Fibroblast of lung (primary cell): ENCODE measurements around the gene TBXAS1. TPM values are rescaled to one million over a fixed set of nuclear protein-coding genes. Genes with fewer than 3 reads are reported as not detected.

Source experiments
- DNase-seq, 2 donors: peaks; one replicate each; pipeline versions ENCODE4 v3.0.0 to v3.0.0-alpha.2; 2010; ENCODE audit warnings: low read depth in 2 of 2
- H2AFZ ChIP-seq: 2 replicates; pipeline ENCODE4 v1.5.1; 2012; ENCODE audit warnings: low read length, control low read depth, inconsistent platforms
- H3K27ac ChIP-seq: 2 replicates; pipeline ENCODE4 v1.5.1; 2011; ENCODE audit warnings: low read length, control low read depth; ENCODE audit not compliant: insufficient read depth
- H3K27me3 ChIP-seq: 2 replicates; pipeline ENCODE4 v1.5.1; 2011; ENCODE audit warnings: mild to moderate bottlenecking, low read length; ENCODE audit not compliant: control insufficient read depth, insufficient read depth
- H3K36me3 ChIP-seq: 2 replicates; pipeline ENCODE4 v1.5.1; 2011; ENCODE audit warnings: low read length; ENCODE audit not compliant: control insufficient read depth, insufficient read depth
- H3K4me1 ChIP-seq: 2 replicates; pipeline ENCODE4 v1.5.1; 2011; ENCODE audit warnings: low read length; ENCODE audit not compliant: control insufficient read depth, insufficient read depth; ENCODE audit errors: extremely low read depth
- H3K4me2 ChIP-seq: 2 replicates; pipeline ENCODE4 v1.5.1; 2011; ENCODE audit warnings: low read length, control low read depth; ENCODE audit not compliant: insufficient read depth; ENCODE audit errors: extremely low read depth
- H3K4me3 ChIP-seq, 4 experiments: fragments of 200-600 bp in 1 of 4; sonication (generic) in 1 of 4; replicated peaks in 1 of 4; 2 replicates each; pipeline ENCODE4 v1.5.1; 2011 to 2016; ENCODE audit warnings: low read length in 4 of 4, low read depth in 3 of 4, mild to moderate bottlenecking in 3 of 4, control low read depth in 2 of 4, inconsistent platforms in 1 of 4, mixed read lengths in 1 of 4; ENCODE audit not compliant: insufficient read depth in 1 of 4; ENCODE audit errors: control extremely low read depth in 1 of 4
- H3K79me2 ChIP-seq: 2 replicates; pipeline ENCODE4 v1.5.1; 2012; ENCODE audit warnings: mild to moderate bottlenecking, low read length, inconsistent platforms; ENCODE audit not compliant: control insufficient read depth, insufficient read depth
- H3K9ac ChIP-seq: 2 replicates; pipeline ENCODE4 v1.5.1; 2011; ENCODE audit warnings: mild to moderate bottlenecking, low read length, control low read depth; ENCODE audit not compliant: insufficient read depth
- H3K9me3 ChIP-seq: 2 replicates; pipeline ENCODE4 v1.5.1; 2012; ENCODE audit warnings: low read depth, low read length; ENCODE audit not compliant: control insufficient read depth, insufficient read depth
- H4K20me1 ChIP-seq: 2 replicates; pipeline ENCODE4 v1.5.1; 2011; ENCODE audit warnings: low read length; ENCODE audit not compliant: control insufficient read depth, insufficient read depth; ENCODE audit errors: extremely low read depth
- CTCF ChIP-seq, 2 donors: IDR thresholded peaks in 1 of 2; conservative IDR thresholded peaks in 1 of 2; 1 replicate in 1 of 2; 2 replicates in 1 of 2; pipeline ENCODE4 v1.5.1; 2011 to 2012; ENCODE audit warnings: low read length in 2 of 2, control low read depth in 1 of 2, inconsistent platforms in 1 of 2, low read depth in 1 of 2, mild to moderate bottlenecking in 1 of 2
- EZH2 ChIP-seq: IDR thresholded peaks from 2 replicates; pipeline ENCODE4 v1.5.1; 2012; ENCODE audit warnings: low read length, control low read depth, mild to moderate bottlenecking; ENCODE audit errors: missing control alignments
- polyA plus RNA-seq, 2 donors: library from polyadenylated mRNA; depleted of rRNA in 1 of 2; stranded (reverse) in 1 of 2; unstranded in 1 of 2; fragments of >200 nt; gene quantifications; 2 replicates each; pipeline ENCODE4 v1.2.1, GENCODE V29; 2011 to 2012; ENCODE audit warnings: missing spikeins in 1 of 2
- total RNA-seq: library from RNA; depleted of rRNA; stranded (reverse); fragments of >200 nt; gene quantifications from 2 replicates; pipeline ENCODE4 v1.2.1, GENCODE V29; 2014

Gene TBXAS1
- total and polyA plus RNA-seq, 2 donors (not counting 1 experiment from before 2014, with no cell fraction given): 1.5 to 2.1 TPM

DNA sequence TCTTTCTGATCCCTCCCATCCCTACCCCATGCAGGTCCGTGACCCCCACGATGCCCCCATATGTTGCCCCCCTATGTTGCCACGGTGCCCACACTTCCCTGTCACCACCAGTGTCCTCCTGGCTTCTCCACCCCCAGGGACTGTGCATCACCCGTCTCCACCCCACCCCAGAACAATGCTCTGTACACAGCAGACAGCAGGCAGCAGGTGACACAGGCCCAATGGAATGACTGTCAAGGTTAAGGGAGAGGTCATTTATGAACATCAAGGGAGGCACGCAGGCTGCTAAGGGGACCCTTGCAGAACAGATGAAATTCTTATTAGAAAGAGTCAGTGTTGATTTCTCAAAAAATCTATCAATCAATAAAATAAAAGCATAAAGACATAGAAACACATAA, 162.2 kb downstream of the TBXAS1 start:
- Histone ChIP-seq H4K20me1 (no peaks in the 10 kb centered on the region), H3K4me3 (no peak overlapping the region), H3K27me3 (no peaks in the 10 kb centered on the region), H2AFZ (no peak overlapping the region), H3K4me2 (no peak overlapping the region), H3K9me3 (no peaks in the 10 kb centered on the region), H3K9ac (no peak overlapping the region), H3K36me3 (no peaks in the 10 kb centered on the region), H3K4me1 (peaks cover 7% of the 10 kb centered on the region), H3K79me2 (no peaks in the 10 kb centered on the region), H3K27ac (no peak overlapping the region)
- DNase-seq: peak in 1 of 2 donors; percentile 11
- TF ChIP-seq EZH2 (no peak), CTCF (conservative IDR thresholded peaks at IDR 0.05 in 1 of 2, IDR thresholded peaks at IDR 0.05 in 1 of 2; ENCODE audit: low read depth in 1 of 2, low read length in 2 of 2) (no peak)

- no peak overlapping the region for H3K27ac ChIP-seq
- H4K20me1 ChIP-seq: no peaks in the 10 kb centered on the region
- H3K36me3 ChIP-seq: no peaks in the 10 kb centered on the region
- TF ChIP-seq EZH2: no peak
- no peak for TF ChIP-seq CTCF (conservative IDR thresholded peaks at IDR 0.05 in 1 of 2, IDR thresholded peaks at IDR 0.05 in 1 of 2; ENCODE audit: low read depth in 1 of 2, low read length in 2 of 2)
- H2AFZ ChIP-seq: no peak overlapping the region
- no peaks in the 10 kb centered on the region for H3K79me2 ChIP-seq
- peaks cover 7% of the 10 kb centered on the region for H3K4me1 ChIP-seq
- no peaks in the 10 kb centered on the region for H3K9me3 ChIP-seq
- no peak overlapping the region for H3K4me3 ChIP-seq
- H3K9ac ChIP-seq: no peak overlapping the region
- no peak overlapping the region for H3K4me2 ChIP-seq
- no peaks in the 10 kb centered on the region for H3K27me3 ChIP-seq
- no peak for DNase-seq
Measured at GRCh38 chr7:139991911-139992310, 162.8 kb downstream of the TBXAS1 start.

DNA sequence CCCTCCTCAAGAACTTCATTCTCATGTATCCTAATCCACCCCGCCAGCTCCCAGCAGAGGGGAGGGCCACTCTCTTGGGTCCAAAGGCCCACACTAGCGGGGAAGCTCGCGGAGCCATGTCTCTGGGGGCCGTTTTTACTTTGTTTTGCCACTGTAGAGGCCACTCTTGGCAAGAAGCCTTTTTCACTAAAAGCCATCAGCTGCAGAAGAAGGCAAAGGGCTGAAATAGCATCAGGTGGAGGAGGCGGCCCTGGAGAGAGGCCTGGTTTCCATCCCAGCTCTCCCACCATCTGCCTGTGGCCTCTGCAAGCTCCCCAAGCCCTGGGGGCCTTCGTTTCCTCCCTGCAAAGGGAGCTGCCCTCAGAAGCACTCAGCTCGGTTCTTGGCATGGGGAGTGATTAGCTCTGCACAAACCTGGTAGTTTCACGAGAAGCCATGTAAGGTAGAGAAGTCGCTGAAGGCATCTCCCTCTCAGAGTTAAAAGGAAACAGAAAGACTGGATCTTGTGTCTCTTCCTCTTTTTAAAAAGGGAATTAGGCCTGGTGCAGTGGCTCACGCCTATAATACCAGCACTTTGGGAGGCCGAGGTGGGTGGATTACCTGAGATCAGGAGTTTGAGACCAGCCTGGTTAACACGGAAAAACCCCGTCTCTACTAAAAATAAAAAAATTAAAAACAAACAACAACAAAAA, 163.4 kb downstream of the TBXAS1 start:
- no peak overlapping the region for H3K27ac ChIP-seq
- no peaks in the 10 kb centered on the region for H3K27me3 ChIP-seq
- no peak overlapping the region for H3K4me3 ChIP-seq
- H3K9me3 ChIP-seq: no peaks in the 10 kb centered on the region
- no peak overlapping the region for H3K9ac ChIP-seq
- no peak overlapping the region for H2AFZ ChIP-seq
- TF ChIP-seq EZH2: no peak
- no peak for TF ChIP-seq CTCF (conservative IDR thresholded peaks at IDR 0.05 in 1 of 2, IDR thresholded peaks at IDR 0.05 in 1 of 2; ENCODE audit: low read depth in 1 of 2, low read length in 2 of 2)
- DNase-seq: no peak
- no peaks in the 10 kb centered on the region for H3K79me2 ChIP-seq
- H3K4me1 ChIP-seq: peaks cover 7% of the 10 kb centered on the region
- no peaks in the 10 kb centered on the region for H3K36me3 ChIP-seq
- H3K4me2 ChIP-seq: no peak overlapping the region
- no peaks in the 10 kb centered on the region for H4K20me1 ChIP-seq
